ENCODE data around the gene TMCC1.

TMCC1 gene

GRCh38 chr3:129598484-129598883 lies 295.0 kb downstream of the TMCC1 start:
- no peak overlapping the region for H3K27ac ChIP-seq
- DNase-seq (ENCODE audit: low spot score) = no peak
- ChIA-PET CTCF (no interaction called here), POLR2A (ENCODE audit: low non-redundant PET) (no interaction called here)
- TF ChIP-seq CTCF (conservative IDR thresholded peaks at IDR 0.05; ENCODE audit: low read depth) = no peak

- no peak overlapping the region; the same call in 1 of the 2 replicates for H3K27ac ChIP-seq
- CTCF ChIA-PET = no interaction called here
- no peak for TF ChIP-seq CTCF (conservative IDR thresholded peaks at IDR 0.05; ENCODE audit: low read depth)
- POLR2A ChIA-PET (ENCODE audit: low non-redundant PET) = no interaction called here
- DNase-seq (ENCODE audit: low spot score) = no peak
Measured at GRCh38 chr3:129598000-129598381, 295.5 kb downstream of the TMCC1 start.

Data from RWPE1 (cell line).